HG03442 (cell line): ENCODE data around the gene KBTBD13.
"Not testable (repeated sequence)": the region's sequence is repeated elsewhere in the genome, so short reads cannot be mapped to it uniquely, and the experiment has no call there.

Experiments used
- ATAC-seq: cut with Tn5 transposase; IDR thresholded peaks from one replicate; pipeline ENCODE4 v1.9.1; 2021; ENCODE audit warnings: mild to moderate bottlenecking, moderate library complexity; ENCODE audit not compliant: unreplicated experiment

KBTBD13 gene

DNA sequence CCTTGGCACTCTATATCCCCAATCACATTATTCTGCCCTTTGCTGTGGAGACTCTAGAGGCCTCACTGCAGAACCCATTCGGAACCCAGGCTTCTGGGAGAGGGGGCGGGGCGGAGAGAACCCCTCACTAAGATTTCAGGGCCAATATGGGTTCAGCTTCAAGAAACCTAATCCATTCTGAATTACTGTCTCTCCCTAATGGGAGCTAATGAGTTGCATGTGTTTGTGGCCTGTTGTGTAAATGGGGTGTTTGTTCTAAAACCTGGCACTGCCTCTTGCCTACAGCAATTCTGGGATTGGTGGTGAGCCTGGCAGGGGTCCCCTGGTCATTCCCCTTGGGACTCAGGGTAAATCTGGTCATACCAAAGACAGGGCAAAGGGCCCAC is 8.2 kb upstream of the KBTBD13 start:
- no peak for ATAC-seq

- ATAC-seq, result no peak
Measured at GRCh38 chr15:65069179-65069578, 7.4 kb upstream of the KBTBD13 start.

DNA sequence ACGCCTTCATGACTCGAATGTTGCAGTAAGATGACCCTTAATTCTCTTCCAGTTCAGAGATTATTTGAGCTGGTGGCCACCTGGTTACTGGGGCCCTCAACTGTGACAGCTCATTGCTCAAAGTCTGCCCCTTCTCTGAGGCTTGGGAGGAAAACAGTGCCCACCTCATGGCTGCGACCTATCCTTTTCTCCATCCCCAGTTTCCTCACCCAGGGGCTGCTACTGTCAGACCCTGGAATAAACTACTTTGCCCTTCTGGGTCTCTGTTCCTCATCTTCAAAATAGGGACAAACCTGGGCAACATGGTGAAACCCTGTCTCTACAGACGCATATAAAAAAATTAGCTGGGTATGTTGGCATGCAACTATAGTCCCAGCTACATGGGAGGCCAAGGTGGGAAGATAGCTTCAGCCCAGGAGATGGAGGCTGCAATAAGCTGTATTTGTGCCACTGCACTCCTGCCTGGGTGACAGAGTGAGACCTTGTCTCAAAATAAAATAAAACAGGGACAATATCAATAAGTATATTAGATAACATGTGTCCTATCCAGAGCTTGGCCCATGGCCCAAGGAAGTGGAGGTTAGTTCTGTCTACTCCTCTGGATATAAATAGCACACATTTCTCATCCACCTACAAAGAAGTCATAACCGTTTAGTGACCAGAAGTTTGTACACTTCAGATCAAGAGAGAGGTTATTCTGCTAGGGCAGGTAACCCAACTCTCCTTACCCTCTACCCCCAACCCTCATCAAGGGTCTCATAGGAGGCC is 6.6 kb upstream of the KBTBD13 start:
- no peak for ATAC-seq

GRCh38 chr15:65071381-65071811 is 5.2 kb upstream of the KBTBD13 start:
- ATAC-seq, result no peak

GRCh38 chr15:65072027-65072426 is 4.5 kb upstream of the KBTBD13 start:
- ATAC-seq, result no peak

DNA sequence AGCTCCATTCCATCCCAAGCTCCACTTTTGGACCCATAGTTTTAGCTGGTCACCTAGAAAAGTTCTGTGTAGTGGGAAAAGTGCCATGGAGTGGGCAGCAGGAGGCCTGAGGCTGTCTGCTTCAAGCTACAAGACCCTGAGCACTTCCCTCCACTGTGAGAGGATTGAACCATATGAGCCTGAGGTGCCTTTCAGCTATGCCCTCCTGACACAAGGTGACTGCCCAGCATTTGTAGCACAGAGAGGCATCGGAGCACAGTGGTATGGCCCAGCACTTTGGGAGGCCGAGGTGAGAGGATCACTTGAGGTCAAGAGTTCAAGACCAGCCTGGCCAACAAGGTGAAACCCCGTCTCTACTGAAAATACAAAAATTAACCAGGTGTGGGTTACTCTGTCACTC is 3.9 kb upstream of the KBTBD13 start:
- no peak for ATAC-seq

DNA sequence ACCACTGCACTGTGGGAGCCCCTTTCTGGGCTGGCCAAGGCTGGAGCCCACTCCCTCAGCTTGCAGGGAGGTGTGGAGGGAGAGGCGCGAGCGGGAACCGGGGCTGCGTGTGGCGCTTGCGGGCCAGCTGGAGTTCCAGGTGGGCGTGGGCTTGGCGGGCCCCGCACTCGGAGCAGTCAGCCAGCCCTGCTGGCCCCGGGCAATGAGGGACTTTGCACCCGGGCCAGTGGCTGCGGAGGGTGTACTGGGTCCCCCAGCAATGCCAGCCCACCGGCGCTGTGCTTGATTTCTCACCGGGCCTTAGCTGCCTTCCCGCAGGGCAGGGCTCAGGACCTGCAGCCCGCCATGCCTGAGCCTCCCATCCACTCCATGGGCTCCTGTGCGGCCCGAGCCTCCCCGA is 1.6 kb upstream of the KBTBD13 start:
- not testable (repeated sequence) for ATAC-seq

DNA sequence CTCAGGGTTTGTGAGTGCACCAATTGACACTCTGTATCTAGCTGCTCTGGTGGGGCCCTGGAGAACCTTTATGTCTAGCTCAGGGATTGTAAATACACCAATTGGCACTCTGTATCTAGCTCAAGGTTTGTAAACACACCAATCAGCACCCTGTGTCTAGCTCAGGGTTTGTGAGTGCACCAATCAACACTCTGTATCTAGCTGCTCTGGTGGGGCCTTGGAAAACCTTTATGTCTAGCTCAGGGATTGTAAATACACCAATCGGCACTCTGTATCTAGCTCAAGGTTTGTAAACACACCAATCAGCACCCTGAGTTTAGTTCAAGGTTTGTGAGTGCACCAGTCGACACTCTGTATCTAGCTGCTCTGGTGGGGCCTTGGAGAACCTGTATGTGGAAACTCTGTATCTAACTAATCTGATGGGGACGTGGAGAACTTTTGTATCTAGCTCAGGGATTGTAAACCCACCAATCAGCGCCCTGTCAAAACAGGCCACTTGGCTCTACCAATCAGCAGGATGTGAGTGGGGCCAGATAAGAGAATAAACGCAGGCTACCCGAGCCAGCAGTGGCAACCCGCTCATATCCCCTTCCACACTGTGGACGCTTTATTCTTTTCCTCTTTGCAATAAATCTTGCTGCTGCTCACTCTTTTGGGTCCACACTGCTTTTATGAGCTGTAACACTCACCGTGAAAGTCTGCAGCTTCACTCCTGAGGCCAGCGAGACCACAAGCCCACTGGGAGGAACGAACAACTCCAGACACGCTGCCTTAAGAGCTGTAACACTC is 745 bp upstream of the KBTBD13 start:
- ATAC-seq, result not testable (repeated sequence)

DNA sequence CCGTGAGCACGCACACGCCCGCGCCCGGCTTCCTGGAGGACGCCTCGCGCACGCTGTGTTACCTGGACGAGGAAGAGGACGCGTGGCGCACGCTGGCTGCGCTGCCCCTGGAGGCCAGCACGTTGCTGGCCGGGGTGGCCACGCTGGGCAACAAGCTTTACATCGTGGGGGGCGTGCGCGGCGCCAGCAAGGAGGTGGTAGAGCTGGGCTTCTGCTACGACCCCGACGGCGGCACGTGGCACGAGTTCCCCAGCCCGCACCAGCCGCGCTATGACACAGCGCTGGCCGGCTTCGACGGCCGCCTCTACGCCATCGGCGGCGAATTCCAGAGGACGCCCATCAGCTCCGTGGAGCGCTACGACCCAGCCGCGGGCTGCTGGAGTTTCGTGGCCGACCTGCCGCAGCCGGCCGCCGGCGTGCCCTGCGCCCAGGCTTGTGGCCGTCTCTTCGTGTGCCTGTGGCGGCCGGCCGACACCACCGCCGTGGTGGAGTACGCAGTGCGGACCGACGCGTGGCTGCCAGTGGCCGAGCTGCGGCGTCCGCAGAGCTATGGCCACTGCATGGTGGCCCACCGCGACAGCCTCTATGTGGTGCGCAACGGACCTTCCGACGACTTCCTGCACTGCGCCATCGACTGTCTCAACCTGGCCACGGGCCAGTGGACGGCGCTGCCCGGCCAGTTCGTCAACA is 890 bp downstream of the KBTBD13 start:
- no peak for ATAC-seq

DNA sequence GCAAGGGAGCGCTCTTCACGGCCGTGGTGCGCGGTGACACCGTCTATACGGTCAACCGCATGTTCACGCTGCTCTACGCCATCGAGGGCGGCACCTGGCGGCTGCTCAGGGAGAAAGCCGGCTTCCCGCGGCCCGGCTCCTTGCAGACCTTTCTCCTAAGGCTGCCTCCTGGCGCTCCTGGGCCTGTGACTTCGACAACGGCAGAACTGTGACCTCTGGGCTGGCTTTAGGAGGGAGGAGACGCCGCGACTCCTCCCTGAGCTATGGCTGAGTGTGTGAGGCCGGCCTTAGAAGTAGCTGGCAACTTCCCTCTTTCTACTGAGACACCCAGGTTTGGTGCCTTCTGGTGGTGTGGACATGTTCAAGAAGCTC is 1.4 kb downstream of the KBTBD13 start:
- ATAC-seq, result no peak

DNA sequence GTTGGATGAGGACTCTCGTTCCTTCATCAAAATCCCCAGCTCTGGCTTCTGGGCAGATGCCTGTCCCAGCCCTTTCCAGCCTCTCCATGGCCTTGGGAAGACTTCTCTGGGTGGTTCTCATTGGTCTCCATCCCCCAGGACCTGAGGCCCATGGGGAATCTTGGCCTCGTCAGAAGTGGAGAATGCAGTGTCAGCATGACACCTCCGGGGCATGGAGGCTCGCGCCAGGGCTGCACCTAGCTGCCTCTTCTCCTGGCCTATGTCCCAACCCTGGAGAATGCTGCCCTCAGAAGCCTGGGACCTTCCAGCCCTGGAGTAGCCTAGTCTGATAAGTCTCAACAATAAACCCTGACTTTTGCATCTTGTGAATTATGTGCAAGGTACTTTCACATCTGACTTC is 3.0 kb downstream of the KBTBD13 start:
- no peak for ATAC-seq

GRCh38 chr15:65081270-65081669 is 4.7 kb downstream of the KBTBD13 start:
- ATAC-seq, result no peak

DNA sequence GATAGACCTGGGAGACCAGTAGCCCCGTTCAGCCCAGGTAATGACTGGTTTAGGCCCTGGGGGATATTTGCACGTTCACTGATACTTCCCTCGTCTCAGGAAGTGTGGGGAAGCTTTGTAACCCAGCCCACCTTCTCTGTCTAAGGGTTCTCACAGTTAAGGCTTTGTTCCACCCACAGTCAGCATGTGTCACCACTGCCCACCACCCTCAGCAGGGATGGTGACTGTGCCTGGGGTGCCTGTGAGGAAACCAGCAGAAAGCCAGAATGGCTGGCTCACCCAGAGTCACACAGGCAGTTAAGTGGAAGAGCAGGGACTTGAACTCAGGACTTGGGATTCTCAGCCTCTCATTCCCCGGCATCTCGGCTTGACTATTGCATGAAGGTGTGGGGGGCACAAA is 5.2 kb downstream of the KBTBD13 start:
- ATAC-seq, result no peak

DNA sequence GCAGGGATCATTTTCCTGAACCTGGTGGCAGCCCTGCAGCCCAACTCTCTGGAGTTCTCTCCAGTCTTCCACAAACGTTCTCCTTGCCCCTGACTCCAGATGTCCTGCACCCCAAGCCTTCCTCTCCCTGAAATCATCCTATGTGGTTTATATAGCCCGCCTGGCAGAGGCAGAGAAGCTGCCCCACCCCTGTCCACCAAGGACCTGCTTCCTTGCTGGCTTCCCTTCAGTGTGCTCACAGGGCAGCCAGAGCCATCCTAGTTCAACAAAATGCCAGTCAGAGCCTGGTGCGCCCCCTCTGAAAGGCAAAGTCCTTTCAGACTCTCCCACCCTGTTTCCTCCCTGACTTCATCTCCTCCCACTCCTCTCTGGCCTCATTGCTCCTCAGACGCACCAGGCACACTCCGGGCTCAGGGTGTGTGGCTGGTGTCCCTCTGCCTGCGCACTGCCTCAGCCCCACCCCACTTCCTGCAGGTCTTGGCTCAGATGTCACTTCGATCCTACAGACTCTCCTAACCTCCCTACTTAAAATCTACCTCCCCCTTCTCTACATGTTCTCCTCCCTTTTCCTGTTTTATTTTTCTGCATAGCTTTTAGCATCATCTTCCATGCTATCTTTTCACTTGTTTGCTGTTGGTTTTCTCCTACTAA is 5.9 kb downstream of the KBTBD13 start:
- ATAC-seq, result no peak

DNA sequence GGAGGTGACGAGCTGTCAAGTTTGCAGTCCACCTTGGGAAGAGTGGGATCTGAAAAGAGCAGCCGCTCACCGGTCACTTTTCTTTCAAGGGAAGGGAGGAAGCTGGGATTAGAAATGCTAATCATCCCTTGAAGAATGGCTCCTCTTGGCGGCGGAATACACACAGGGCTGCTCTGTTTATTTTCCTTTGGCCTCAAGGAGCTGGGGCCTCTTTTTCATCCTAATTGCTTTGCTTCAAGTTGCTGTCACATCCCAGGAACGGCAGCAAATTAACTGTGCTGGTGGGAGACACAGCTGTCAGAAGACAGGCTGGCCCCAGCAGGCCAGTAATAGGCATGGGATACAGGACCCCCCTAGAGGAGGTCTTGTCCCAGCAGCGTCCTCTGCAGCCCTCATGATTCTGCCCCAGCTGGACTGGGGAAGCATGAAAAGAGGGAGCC is 6.7 kb downstream of the KBTBD13 start:
- no peak for ATAC-seq

- ATAC-seq, result no peak
Measured at GRCh38 chr15:65084500-65085206, 8.1 kb downstream of the KBTBD13 start.

GRCh38 chr15:65085207-65085753 is 8.7 kb downstream of the KBTBD13 start:
- no peak for ATAC-seq

- ATAC-seq, result no peak
Measured at GRCh38 chr15:65085990-65086679, 9.6 kb downstream of the KBTBD13 start.

- no peak for ATAC-seq
Measured at GRCh38 chr15:65086680-65087111, 10.2 kb downstream of the KBTBD13 start.

DNA sequence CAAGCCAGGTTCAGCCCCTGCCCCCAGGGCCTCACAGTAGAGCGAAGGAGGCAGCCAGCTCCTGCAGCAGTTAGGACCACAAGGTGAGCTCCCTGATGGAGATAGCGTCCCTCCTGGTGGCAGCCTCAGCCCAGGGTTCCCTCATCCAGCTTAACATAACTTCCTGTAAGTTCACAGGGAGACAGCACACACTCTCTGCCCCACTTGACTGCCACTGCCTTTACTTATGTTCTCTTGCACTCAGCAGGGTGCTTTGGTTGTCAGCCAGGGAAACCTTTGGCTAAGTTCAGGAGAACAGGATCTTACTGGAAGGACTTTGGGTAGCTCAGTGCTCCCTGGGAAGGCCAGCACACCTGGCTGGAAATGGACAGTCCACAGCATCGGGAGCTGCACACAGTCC is 10.9 kb downstream of the KBTBD13 start:
- ATAC-seq, result no peak
